GM23338 (cell line): Measurements from ENCODE around the gene ELOB. TPM values are rescaled to one million over a fixed set of nuclear protein-coding genes. Genes with fewer than 3 reads are reported as not detected.

Source experiments
- ATAC-seq: fragments of 200-7000 bp; cut with Tn5 transposase; 3 replicates; pipeline ENCODE4 v1.9.1; 2020
- DNase-seq: peaks from one replicate; pipeline ENCODE4 v3.0.0-alpha.2; 2015; ENCODE audit warnings: low spot score
- H2AFZ ChIP-seq: fragments of 200-600 bp; sonication (generic); 2 replicates; pipeline ENCODE4 v1.8.0; 2016; ENCODE audit warnings: antibody characterized with exemption, mild to moderate bottlenecking, moderate library complexity
- H3F3A ChIP-seq: fragments of 200-600 bp; sonication (generic); replicated peaks from 2 replicates; pipeline ENCODE4 v1.8.0; 2017; ENCODE audit warnings: antibody characterized with exemption, mixed run types, low read depth
- H3K27ac ChIP-seq: fragments of 200-600 bp; sonication (generic); 2 replicates; pipeline ENCODE4 v1.6.1; 2016; ENCODE audit warnings: low read depth
- H3K27me3 ChIP-seq: fragments of 200-600 bp; sonication (generic); 2 replicates; pipeline ENCODE4 v1.8.0; 2016; ENCODE audit warnings: mild to moderate bottlenecking, mixed run types, moderate library complexity; ENCODE audit not compliant: insufficient read depth
- H3K36me3 ChIP-seq: fragments of 200-600 bp; sonication (generic); 2 replicates; pipeline ENCODE4 v1.8.0; 2016; ENCODE audit warnings: mild to moderate bottlenecking; ENCODE audit not compliant: insufficient read depth
- H3K4me1 ChIP-seq: fragments of 200-600 bp; sonication (generic); 2 replicates; pipeline ENCODE4 v1.8.0; 2016; ENCODE audit warnings: mild to moderate bottlenecking, moderate library complexity; ENCODE audit not compliant: insufficient read depth
- H3K4me2 ChIP-seq: fragments of 200-600 bp; sonication (generic); 2 replicates; pipeline ENCODE4 v1.7.1; 2017; ENCODE audit warnings: mixed run types
- H3K4me3 ChIP-seq: fragments of 200-600 bp; sonication (generic); 2 replicates; pipeline ENCODE4 v1.6.1; 2016; ENCODE audit warnings: mixed run types
- H3K79me2 ChIP-seq: fragments of 200-600 bp; sonication (generic); replicated peaks from 2 replicates; pipeline ENCODE4 v1.8.0; 2017; ENCODE audit warnings: mild to moderate bottlenecking; ENCODE audit not compliant: insufficient read depth
- H3K9me2 ChIP-seq: fragments of 200-600 bp; sonication (generic); 2 replicates; pipeline ENCODE4 v1.8.0; 2017; ENCODE audit not compliant: insufficient read depth
- H4K20me1 ChIP-seq: fragments of 200-600 bp; sonication (generic); replicated peaks from 2 replicates; pipeline ENCODE4 v1.8.0; 2017; ENCODE audit warnings: mild to moderate bottlenecking; ENCODE audit not compliant: insufficient read depth
- H3K27ac Mint-ChIP-seq: 2 replicates; pipeline ENCODE4 v1.8.0; 2020; ENCODE audit warnings: inconsistent platforms, mild to moderate bottlenecking, moderate library complexity, mixed read lengths
- H3K27me3 Mint-ChIP-seq: 3 replicates; pipeline ENCODE4 v1.8.0; 2022; ENCODE audit warnings: low read depth, mild to moderate bottlenecking, moderate library complexity, mixed read lengths, inconsistent platforms; ENCODE audit not compliant: insufficient read depth, poor library complexity
- H3K36me3 Mint-ChIP-seq: 3 replicates; pipeline ENCODE4 v1.8.0; 2021; ENCODE audit warnings: low read depth, mild to moderate bottlenecking, inconsistent platforms, moderate library complexity, mixed read lengths
- H3K4me1 Mint-ChIP-seq: 3 replicates; pipeline ENCODE4 v1.8.0; 2020; ENCODE audit warnings: mild to moderate bottlenecking, inconsistent platforms, mixed read lengths
- H3K4me3 Mint-ChIP-seq: 3 replicates; pipeline ENCODE4 v1.8.0; 2021; ENCODE audit warnings: moderate library complexity, mild to moderate bottlenecking, inconsistent platforms, mixed read lengths
- H3K9me3 Mint-ChIP-seq: 3 replicates; pipeline ENCODE4 v1.8.0; 2020; ENCODE audit warnings: moderate library complexity, mild to moderate bottlenecking, inconsistent platforms, mixed read lengths
- CREB1 ChIP-seq: fragments of 250-450 bp; sonication (Bioruptor Pico); IDR thresholded peaks from 2 replicates; pipeline ENCODE4 v1.5.0; 2020; ENCODE audit warnings: low read depth, mild to moderate bottlenecking, moderate library complexity
- CTCF ChIP-seq, 2 experiments: fragments of 200-600 bp in 1 of 2; sonication (generic) in 1 of 2; conservative IDR thresholded peaks; 2 replicates each; pipeline versions ENCODE4 v1.5.1 to v1.6.1; 2016 to 2017; ENCODE audit warnings: antibody characterized with exemption in 2 of 2, low read depth in 2 of 2, mild to moderate bottlenecking in 2 of 2, moderate library complexity in 1 of 2
- ETS1 ChIP-seq: IDR thresholded peaks from 2 replicates; pipeline ENCODE4 v1.6.1; 2016; ENCODE audit warnings: antibody characterized with exemption
- EZH2 ChIP-seq: fragments of 200-600 bp; sonication (generic); IDR thresholded peaks from one replicate; pipeline ENCODE4 v1.8.0; 2017; ENCODE audit warnings: antibody characterized with exemption, mild to moderate bottlenecking, low read depth; ENCODE audit not compliant: unreplicated experiment
- EZH2phosphoT487 ChIP-seq: fragments of 200-600 bp; sonication (generic); IDR thresholded peaks from one replicate; pipeline ENCODE4 v1.8.1; 2018; ENCODE audit warnings: antibody characterized with exemption; ENCODE audit not compliant: unreplicated experiment
- JUNB ChIP-seq: IDR thresholded peaks from one replicate; pipeline ENCODE4 v1.6.1; 2016; ENCODE audit warnings: antibody characterized with exemption; ENCODE audit not compliant: unreplicated experiment
- NANOG ChIP-seq: IDR thresholded peaks from 2 replicates; pipeline ENCODE4 v1.6.1; 2016; ENCODE audit warnings: antibody characterized with exemption, borderline replicate concordance
- POLR2AphosphoS5 ChIP-seq: IDR thresholded peaks from 2 replicates; pipeline ENCODE4 v1.6.1; 2016; ENCODE audit warnings: antibody characterized with exemption, low read depth
- STAT1 ChIP-seq: IDR thresholded peaks from one replicate; pipeline ENCODE4 v1.6.1; 2016; ENCODE audit warnings: antibody characterized with exemption; ENCODE audit not compliant: unreplicated experiment
- ZNF114 ChIP-seq: fragments of 250-450 bp; sonication (Bioruptor Pico); IDR thresholded peaks from 2 replicates; pipeline ENCODE4 v1.5.0; 2020; ENCODE audit warnings: mild to moderate bottlenecking, moderate library complexity
- ZNF462 ChIP-seq: fragments of 250-450 bp; sonication (Bioruptor Pico); IDR thresholded peaks from 2 replicates; pipeline ENCODE4 v1.5.0; 2020; ENCODE audit warnings: mild to moderate bottlenecking, moderate library complexity
- long read RNA-seq: library from polyadenylated mRNA; unstranded; transcript quantifications from one replicate; pipeline ENCODE4 v2.0.0, GENCODE V29; 2020; ENCODE audit not compliant: unreplicated experiment
- polyA plus RNA-seq: library from polyadenylated mRNA; unstranded; fragments of >200 nt; fragmentation: Nextera tagmentation; extraction: Ambion mirVana; gene quantifications from 2 replicates; pipeline ENCODE4 v1.2.1, GENCODE V29; 2016
- total RNA-seq: library from RNA; depleted of rRNA; stranded (reverse); fragments of >200 nt; shearing (Covaris generic); gene quantifications from 2 replicates; pipeline ENCODE4 v1.2.3, GENCODE V29; 2014; rRNA removed

ELOB gene
- total RNA-seq, result 278 and 696 TPM in 2 replicates
- 756 and 851 TPM in 2 replicates for polyA plus RNA-seq
- long read RNA-seq, transcript ELOB-203 (4 exons, 991 nt), result major isoform, 215 of 343 reads
- long read RNA-seq, transcript ELOB-205 (3 exons, 331 nt), result minor isoform, 5 of 343 reads
- long read RNA-seq, transcript ELOB-202 (3 exons, 997 nt), result minor isoform, 114 of 343 reads
- long read RNA-seq, partial matches to known transcripts, result 2 of 343 reads
- long read RNA-seq, other reads (novel, unspliced or antisense), result 5 of 343 reads

- peak within 1 kb of the TSS; percentile 98 for H3K4me3 ChIP-seq
- peaks cover 14% of the 10 kb centered on the region for H3K4me1 ChIP-seq
- peak within 1 kb of the TSS; percentile 97 for H3K27ac ChIP-seq
- peak; percentile 90 for DNase-seq
- no peaks in the 10 kb centered on the region for H3K9me2 ChIP-seq
- Mint-ChIP-seq H3K27me3 (peaks cover 24% of the 10 kb centered on the region), H3K4me1 (peaks cover 22% of the 10 kb centered on the region), H3K4me3 (peak within 1 kb of the TSS; percentile 92), H3K9me3 (no peaks in the 10 kb centered on the region; the same call in 1 of the 3 replicates), H3K27ac (peak within 1 kb of the TSS; percentile 98), H3K36me3 (peaks cover 35% of the 10 kb centered on the region)
- H3K27me3 ChIP-seq, result no peaks in the 10 kb centered on the region
- H3F3A ChIP-seq, result peaks cover 25% of the 10 kb centered on the region
- H3K36me3 ChIP-seq, result 0 out of 2 replicates have a peak, but pooled peaks cover 3% of the 10 kb centered on the region
- peak; percentile 68 for ATAC-seq
- peaks cover 11% of the 10 kb centered on the region for H4K20me1 ChIP-seq
- no peak for TF ChIP-seq EZH2phosphoT487
- peak; percentile 74 for TF ChIP-seq POLR2AphosphoS5
- H3K4me2 ChIP-seq, result peak within 1 kb of the TSS; percentile 97
- H2AFZ ChIP-seq, result 0 out of 2 replicates have a peak within 1 kb of the TSS, but pooled peaks have one; percentile 84
- H3K79me2 ChIP-seq, result peaks cover 26% of the 10 kb centered on the region
These were observed at the start of gene ELOB for GRCh38 chr16:2777231-2777902. Gene ELOB (minus strand): TSS chr16:2777280. CDS start chr16:2777239, 41 bp downstream.

GRCh38 chr16:2825906-2826305 lies 48.8 kb upstream of the ELOB start:
- Mint-ChIP-seq H3K27me3 (peaks cover 5% of the 10 kb centered on the region), H3K4me3 (no peak overlapping the region; the same call in 2 of the 3 replicates), H3K9me3 (no peaks in the 10 kb centered on the region), H3K4me1 (no peaks in the 10 kb centered on the region), H3K36me3 (no peaks in the 10 kb centered on the region), H3K27ac (no peak overlapping the region)
- Histone ChIP-seq H3F3A (no peaks in the 10 kb centered on the region), H3K27ac (no peak overlapping the region), H4K20me1 (no peaks in the 10 kb centered on the region), H3K4me2 (no peak overlapping the region), H2AFZ (no peak overlapping the region), H3K4me3 (no peak overlapping the region), H3K36me3 (no peaks in the 10 kb centered on the region), H3K27me3 (no peaks in the 10 kb centered on the region), H3K79me2 (no peaks in the 10 kb centered on the region), H3K9me2 (no peaks in the 10 kb centered on the region), H3K4me1 (no peaks in the 10 kb centered on the region)
- DNase-seq (no peak), ATAC-seq (no peak)
- TF ChIP-seq JUNB (no peak), POLR2AphosphoS5 (no peak), ZNF114 (no peak), CREB1 (CRISPR knock-in tag) (no peak), STAT1 (no peak), CTCF (conservative IDR thresholded peaks at IDR 0.05; ENCODE audit: low read depth in 2 of 2) (no peak), ZNF462 (CRISPR knock-in tag) (no peak), NANOG (no peak), EZH2phosphoT487 (no peak), EZH2 (no peak), ETS1 (no peak)
